GM19395 (cell line): ENCODE results near the gene TPPP3.

Experiments
- ATAC-seq: cut with Tn5 transposase; IDR thresholded peaks from one replicate; pipeline ENCODE4 v1.9.1; 2021; ENCODE audit warnings: mild to moderate bottlenecking, moderate library complexity; ENCODE audit not compliant: unreplicated experiment

Gene TPPP3

GRCh38 chr16:67350324-67350723 lies 43.0 kb downstream of the TPPP3 start:
- no peak for ATAC-seq

- ATAC-seq: no peak
These were observed 44.1 kb downstream of the TPPP3 start for GRCh38 chr16:67349172-67349571.

- ATAC-seq: no peak
These were observed 47.0 kb downstream of the TPPP3 start for GRCh38 chr16:67346341-67346740.

- no peak for ATAC-seq
These were observed 47.9 kb downstream of the TPPP3 start for GRCh38 chr16:67345401-67345800.

GRCh38 chr16:67342616-67343015 lies 50.7 kb downstream of the TPPP3 start:
- no peak for ATAC-seq

- ATAC-seq: no peak
These were observed 52.0 kb downstream of the TPPP3 start for GRCh38 chr16:67341250-67341649.
